Skeletal muscle tissue (tissue), 4 donors: Measurements from ENCODE around the gene DDX47. TPM values are rescaled to one million over a fixed set of nuclear protein-coding genes. Genes with fewer than 3 reads are reported as not detected.
"Not testable (repeated sequence)": the region's sequence is repeated elsewhere in the genome, so short reads cannot be mapped to it uniquely, and the experiment has no call there.

Source experiments
- H3K27ac ChIP-seq: one replicate; pipeline ENCODE4 v1.7.0; 2013; ENCODE audit warnings: mild to moderate bottlenecking, low read depth, low read length, inconsistent platforms
- H3K27me3 ChIP-seq, 3 donors: one replicate each; pipeline ENCODE4 v1.7.0; 2013; ENCODE audit warnings: low read length in 3 of 3; ENCODE audit not compliant: control insufficient read depth in 3 of 3, insufficient read depth in 3 of 3
- H3K36me3 ChIP-seq, 3 donors: one replicate each; pipeline ENCODE4 v1.7.0; 2013; ENCODE audit warnings: low read length in 3 of 3; ENCODE audit not compliant: control insufficient read depth in 3 of 3, insufficient read depth in 3 of 3
- H3K4me1 ChIP-seq, 3 donors: one replicate each; pipeline ENCODE4 v1.7.0; 2013; ENCODE audit warnings: low read length in 3 of 3, mild to moderate bottlenecking in 3 of 3; ENCODE audit not compliant: control insufficient read depth in 3 of 3, insufficient read depth in 3 of 3
- H3K4me3 ChIP-seq, 3 donors: one replicate each; pipeline ENCODE4 v1.7.0; 2013; ENCODE audit warnings: low read length in 3 of 3
- H3K9ac ChIP-seq, 3 donors: one replicate each; pipeline ENCODE4 v1.7.0; 2013; ENCODE audit warnings: low read length in 3 of 3, mild to moderate bottlenecking in 3 of 3, moderate library complexity in 2 of 3, low read depth in 1 of 3
- H3K9me3 ChIP-seq, 3 donors: one replicate each; pipeline ENCODE4 v1.7.0; 2013; ENCODE audit warnings: low read length in 3 of 3; ENCODE audit not compliant: control insufficient read depth in 3 of 3
- total RNA-seq: library from RNA; depleted of rRNA; stranded (reverse); fragments of >200 nt; gene quantifications from one replicate; pipeline ENCODE4 v1.2.3, GENCODE V29; 2014
- donor health status: Osteomylitis.

Gene DDX47
- total RNA-seq, 1 donor from 2014 or later, result 70.5 TPM

GRCh38 chr12:12796171-12796570, 17.0 kb upstream of the DDX47 start:
- H3K9ac ChIP-seq, result no peak overlapping the region
- H3K36me3 ChIP-seq, result no peaks in the 10 kb centered on the region
- H3K4me3 ChIP-seq, result no peak overlapping the region
- H3K27ac ChIP-seq, result no peak overlapping the region
- H3K27me3 ChIP-seq, result no peaks in the 10 kb centered on the region
- peaks cover 10 to 13% (median 10%) of the 10 kb centered on the region in 3 donors for H3K4me1 ChIP-seq
- H3K9me3 ChIP-seq, result no peaks in the 10 kb centered on the region

DNA sequence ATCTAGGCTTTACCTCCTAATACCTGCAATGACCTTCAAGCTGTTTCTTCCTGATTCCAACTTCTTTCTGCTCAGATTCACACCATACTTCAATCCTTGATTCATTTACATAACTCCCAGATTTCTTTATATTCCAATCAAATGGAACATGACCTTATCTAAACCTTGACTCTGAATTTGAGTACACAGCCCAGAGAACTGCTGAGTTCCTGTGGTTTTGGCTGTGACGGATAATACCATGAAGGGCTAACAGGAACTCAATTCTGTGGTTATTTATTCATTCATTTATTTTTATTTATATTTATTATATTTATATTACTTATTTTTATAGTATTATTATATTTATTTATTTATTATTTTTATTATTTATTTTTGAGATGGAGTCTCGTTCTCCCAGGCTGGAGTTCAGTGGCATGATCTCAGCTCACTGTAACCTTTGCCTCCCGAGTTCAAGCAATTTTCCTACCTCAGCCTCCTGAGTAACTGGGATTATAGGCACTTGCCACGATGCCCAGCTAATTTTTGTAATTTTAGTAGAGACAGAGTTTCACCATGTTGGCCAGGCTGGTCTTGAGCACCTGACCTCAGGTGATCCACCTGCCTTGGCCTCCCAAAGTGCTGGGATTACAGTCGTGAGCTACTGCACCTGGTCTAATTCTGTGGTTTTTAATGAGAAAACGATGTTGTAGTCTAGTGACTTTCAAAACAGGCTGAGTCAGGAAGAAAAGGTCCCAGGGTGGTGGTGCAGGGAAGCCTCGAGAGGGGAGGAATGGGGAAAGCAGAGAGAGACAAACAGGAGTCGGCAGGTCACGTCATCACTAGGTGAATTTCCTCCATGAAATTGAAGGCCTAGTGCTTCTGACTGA, 16.0 kb upstream of the DDX47 start:
- Histone ChIP-seq H3K27me3 (no peaks in the 10 kb centered on the region), H3K4me3 (no peak overlapping the region), H3K9me3 (no peaks in the 10 kb centered on the region), H3K36me3 (no peaks in the 10 kb centered on the region), H3K27ac (no peak overlapping the region), H3K4me1 (peaks cover 4 to 5% (median 4%) of the 10 kb centered on the region in 3 donors), H3K9ac (no peak overlapping the region)

DNA sequence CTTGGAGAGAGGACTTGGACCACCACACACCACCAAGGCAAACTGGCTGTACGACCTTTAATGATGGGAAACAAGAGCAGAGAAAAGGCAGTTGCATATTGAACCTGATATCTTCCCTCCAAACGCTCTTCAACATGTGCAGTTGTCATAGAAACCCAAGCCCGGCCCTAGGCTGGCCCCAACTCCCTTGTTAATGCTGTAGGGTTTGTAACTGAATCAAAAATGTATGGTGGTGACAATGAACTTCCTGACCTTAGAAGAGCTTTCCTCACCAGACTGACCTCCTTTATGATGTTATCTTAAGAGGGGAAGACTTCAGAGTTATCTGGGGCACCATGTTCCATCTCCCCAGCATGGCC, 15.4 kb upstream of the DDX47 start:
- Histone ChIP-seq H3K9ac (no peak overlapping the region), H3K36me3 (no peaks in the 10 kb centered on the region), H3K9me3 (no peaks in the 10 kb centered on the region), H3K4me3 (no peak overlapping the region), H3K27me3 (no peaks in the 10 kb centered on the region), H3K27ac (no peak overlapping the region), H3K4me1 (no peaks in the 10 kb centered on the region)

DNA sequence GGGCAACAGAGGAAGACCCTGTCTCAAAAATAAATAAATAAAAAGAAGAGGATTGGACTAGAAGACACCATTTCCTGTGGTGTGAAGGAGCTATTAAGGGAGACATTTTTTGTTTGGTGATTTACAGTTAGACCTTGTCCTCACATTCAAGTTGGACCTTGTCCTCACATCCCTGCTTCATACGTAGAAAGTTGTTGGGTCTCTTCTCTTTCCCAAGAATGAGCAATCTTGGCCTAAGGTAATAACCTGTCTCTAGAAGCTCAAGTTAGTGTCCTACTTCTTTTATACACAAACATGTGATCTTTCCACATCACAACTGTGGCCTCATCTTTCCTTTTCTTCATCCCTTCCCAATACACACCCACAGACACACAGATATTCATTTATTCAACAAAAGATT, 14.7 kb upstream of the DDX47 start:
- no peak overlapping the region for H3K27ac ChIP-seq
- H3K4me3 ChIP-seq, result no peak overlapping the region
- no peaks in the 10 kb centered on the region for H3K27me3 ChIP-seq
- peaks cover 4 to 6% (median 4%) of the 10 kb centered on the region in 3 donors for H3K4me1 ChIP-seq
- no peak overlapping the region for H3K9ac ChIP-seq
- no peaks in the 10 kb centered on the region for H3K9me3 ChIP-seq
- H3K36me3 ChIP-seq, result no peaks in the 10 kb centered on the region

DNA sequence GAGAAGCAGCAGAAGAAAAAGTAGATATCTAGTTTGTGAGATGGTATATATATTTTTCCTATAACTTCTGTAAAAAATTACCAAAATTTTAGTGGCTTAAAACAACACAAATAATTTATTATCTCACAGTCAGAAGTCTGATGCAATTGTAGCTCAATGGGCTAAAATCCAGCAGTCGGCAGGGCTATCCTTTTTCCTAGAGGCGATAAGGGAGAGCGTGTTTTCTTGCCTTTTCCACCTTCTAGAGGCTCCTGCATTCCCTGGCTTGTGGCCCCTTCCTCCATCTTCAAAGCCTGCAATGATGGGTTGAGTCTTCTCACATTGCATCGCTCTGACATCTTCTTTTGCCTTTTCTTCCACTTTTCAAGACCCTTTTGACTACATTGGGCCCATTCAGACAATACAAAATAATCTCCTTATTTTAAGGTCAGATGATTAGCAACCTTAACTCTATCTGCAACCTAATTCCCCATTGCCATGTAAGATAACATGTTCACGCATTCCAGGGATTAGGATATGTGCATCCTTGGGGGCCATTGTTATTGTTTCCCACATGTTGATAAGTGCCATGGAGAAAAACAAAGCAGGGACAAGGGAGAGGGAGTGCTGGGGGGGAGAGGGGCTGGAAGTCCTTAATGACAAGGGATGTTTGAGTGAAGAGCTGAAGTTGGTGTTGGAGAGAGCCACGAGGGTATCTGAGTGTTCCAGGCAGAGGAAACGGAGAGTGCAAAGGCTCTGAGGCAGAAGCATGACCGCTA, 13.8 kb upstream of the DDX47 start:
- Histone ChIP-seq H3K27me3 (no peaks in the 10 kb centered on the region), H3K9me3 (no peaks in the 10 kb centered on the region), H3K36me3 (no peaks in the 10 kb centered on the region), H3K4me1 (peaks cover 4 to 10% (median 4%) of the 10 kb centered on the region in 3 donors), H3K4me3 (no peak overlapping the region), H3K9ac (no peak overlapping the region), H3K27ac (no peak overlapping the region)

GRCh38 chr12:12800406-12801180, 12.6 kb upstream of the DDX47 start:
- no peaks in the 10 kb centered on the region for H3K27me3 ChIP-seq
- H3K9me3 ChIP-seq, result no peaks in the 10 kb centered on the region
- no peak overlapping the region for H3K4me3 ChIP-seq
- peaks cover 4 to 10% (median 4%) of the 10 kb centered on the region in 3 donors for H3K4me1 ChIP-seq
- no peak overlapping the region for H3K9ac ChIP-seq
- H3K36me3 ChIP-seq, result no peaks in the 10 kb centered on the region
- no peak overlapping the region for H3K27ac ChIP-seq

DNA sequence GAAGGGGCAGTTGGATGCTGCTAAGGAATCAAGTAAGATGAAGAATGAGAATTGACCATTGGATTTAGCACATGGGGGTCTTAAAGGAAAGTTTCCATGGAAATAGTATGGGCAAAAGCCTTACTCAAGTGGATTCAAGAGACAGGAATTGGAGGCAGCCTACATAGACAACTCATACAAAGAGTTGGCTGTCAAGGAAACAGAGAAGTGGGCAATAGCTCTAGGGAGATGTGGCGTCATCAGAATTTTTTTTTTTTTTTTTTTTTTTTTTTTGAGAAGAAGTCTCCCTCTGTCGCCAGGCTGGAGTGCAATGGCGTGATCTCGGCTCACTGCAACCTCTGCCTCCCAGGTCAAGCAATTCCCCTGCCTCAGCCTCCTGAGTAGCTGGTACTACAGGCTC, 11.5 kb upstream of the DDX47 start:
- not testable (repeated sequence) for H3K27ac ChIP-seq, H3K4me3 ChIP-seq, H3K36me3 ChIP-seq, H3K9ac ChIP-seq, H3K9me3 ChIP-seq, H3K27me3 ChIP-seq, H3K4me1 ChIP-seq

DNA sequence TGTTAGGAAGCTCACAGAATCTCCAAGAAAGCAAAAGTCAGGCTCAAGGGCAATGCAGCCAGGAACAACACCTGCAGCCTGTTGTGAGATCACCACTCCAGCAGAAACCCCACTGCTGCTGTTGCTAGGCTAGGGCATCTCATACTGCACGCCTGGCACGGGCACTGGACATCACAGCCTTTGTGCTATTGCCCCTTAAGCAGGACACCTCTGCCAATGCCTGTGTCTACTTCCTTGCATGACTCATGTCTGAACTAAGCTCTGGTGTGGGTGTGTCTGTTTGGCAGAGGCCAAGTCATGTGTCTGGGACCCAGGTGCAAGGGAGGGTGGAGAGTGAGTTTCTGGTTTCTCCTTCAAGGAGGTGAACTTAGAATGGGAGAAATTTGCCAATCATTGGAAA, 10.0 kb upstream of the DDX47 start:
- Histone ChIP-seq H3K9me3 (no peaks in the 10 kb centered on the region), H3K4me1 (peaks cover 6 to 14% (median 11%) of the 10 kb centered on the region in 3 donors), H3K4me3 (no peak overlapping the region), H3K9ac (no peak overlapping the region), H3K36me3 (no peaks in the 10 kb centered on the region), H3K27ac (no peak overlapping the region), H3K27me3 (no peaks in the 10 kb centered on the region)

DNA sequence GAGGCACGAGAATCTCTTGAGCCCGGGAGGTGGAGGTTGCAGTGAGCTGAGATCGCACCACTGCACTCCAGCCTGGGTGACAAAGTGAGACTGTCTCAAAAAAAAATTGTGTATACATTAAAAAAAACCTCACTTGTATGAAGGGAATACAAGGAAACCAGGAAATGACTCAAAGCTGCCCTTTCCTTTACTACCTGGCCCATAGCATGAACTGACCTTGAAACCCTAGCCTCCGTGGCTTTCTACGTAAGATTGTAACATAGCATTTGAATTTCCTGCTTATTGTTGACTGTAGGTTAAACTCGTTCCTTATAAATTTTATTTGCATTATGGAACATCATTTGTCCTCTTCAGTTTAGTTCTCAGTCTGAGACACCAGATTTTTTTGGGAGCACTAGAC, 9.1 kb upstream of the DDX47 start:
- H3K27me3 ChIP-seq, result no peaks in the 10 kb centered on the region
- no peak overlapping the region for H3K9ac ChIP-seq
- H3K4me3 ChIP-seq, result no peak overlapping the region
- no peaks in the 10 kb centered on the region for H3K9me3 ChIP-seq
- H3K4me1 ChIP-seq, result peaks cover 11 to 14% (median 12%) of the 10 kb centered on the region in 3 donors
- no peak overlapping the region for H3K27ac ChIP-seq
- H3K36me3 ChIP-seq, result no peaks in the 10 kb centered on the region
